Stimulated activated CD4-positive, alpha-beta T cell treated with anti-CD3 and anti-CD28 coated beads, TNF-alpha, amount 100 ng/mL, for 24 hours (primary cell): ENCODE data around the gene GCNT3.

Experiments used
- DNase-seq, 3 experiments: peaks; one replicate each; pipeline ENCODE4 v3.0.0-alpha.2; 2020; ENCODE audit warnings: low read depth in 3 of 3

Gene GCNT3

GRCh38 chr15:59611276-59612260 lies at the start of gene GCNT3:
TSS of gene GCNT3 (plus strand) at chr15:59611783. CDS start at chr15:59618239, 6,456 bp downstream.
- DNase-seq = no peak

GRCh38 chr15:59562448-59563186 lies 49.0 kb upstream of the GCNT3 start:
- no peak for DNase-seq

GRCh38 chr15:59565299-59565698 lies 46.3 kb upstream of the GCNT3 start:
- no peak for DNase-seq

- no peak for DNase-seq
Measured at GRCh38 chr15:59567324-59567723, 44.3 kb upstream of the GCNT3 start.

- DNase-seq = no peak
Measured at GRCh38 chr15:59569477-59569876, 42.1 kb upstream of the GCNT3 start.

GRCh38 chr15:59570315-59570714 lies 41.3 kb upstream of the GCNT3 start:
- no peak for DNase-seq

GRCh38 chr15:59571606-59572005 lies 40.0 kb upstream of the GCNT3 start:
- DNase-seq = no peak

- DNase-seq = no peak
Measured at GRCh38 chr15:59583088-59583487, 28.5 kb upstream of the GCNT3 start.

GRCh38 chr15:59587085-59587826 lies 24.3 kb upstream of the GCNT3 start:
- no peak for DNase-seq

GRCh38 chr15:59590027-59590426 lies 21.6 kb upstream of the GCNT3 start:
- DNase-seq = no peak

- no peak for DNase-seq
Measured at GRCh38 chr15:59591356-59591755, 20.2 kb upstream of the GCNT3 start.

GRCh38 chr15:59594493-59594942 lies 17.1 kb upstream of the GCNT3 start:
- DNase-seq = no peak

- DNase-seq = no peak
Measured at GRCh38 chr15:59594991-59595390, 16.6 kb upstream of the GCNT3 start.

- no peak for DNase-seq
Measured at GRCh38 chr15:59595434-59595915, 16.1 kb upstream of the GCNT3 start.

GRCh38 chr15:59596640-59597039 lies 14.9 kb upstream of the GCNT3 start:
- DNase-seq = no peak

- DNase-seq = no peak
Measured at GRCh38 chr15:59598461-59598860, 13.1 kb upstream of the GCNT3 start.

- DNase-seq = no peak
Measured at GRCh38 chr15:59605994-59606393, 5.6 kb upstream of the GCNT3 start.

GRCh38 chr15:59609730-59610712 lies 1.6 kb upstream of the GCNT3 start:
- DNase-seq = no peak

GRCh38 chr15:59614153-59614552 lies 2.6 kb downstream of the GCNT3 start:
- DNase-seq = no peak

- DNase-seq = no peak
Measured at GRCh38 chr15:59615661-59616060, 4.1 kb downstream of the GCNT3 start.

- no peak for DNase-seq
Measured at GRCh38 chr15:59616379-59616778, 4.8 kb downstream of the GCNT3 start.
